ENCODE results near the gene HTR6. TPM values are rescaled to one million over a fixed set of nuclear protein-coding genes. Genes with fewer than 3 reads are reported as not detected.

The HTR6 gene
- total RNA-seq, 1 experiment from 2014 or later = 0.37 TPM

- Histone ChIP-seq H4K91ac (ENCODE audit: insufficient read length, low read depth, low read length) (no peak overlapping the region), H3K27ac (ENCODE audit: insufficient read length, low read depth, low read length) (no peak overlapping the region), H4K20me1 (ENCODE audit: control insufficient read depth, insufficient read depth, insufficient read length) (no peaks in the 10 kb centered on the region), H3K56ac (ENCODE audit: insufficient read length, low read depth, low read length) (no peak overlapping the region), H2AK5ac (ENCODE audit: insufficient read length, low read length) (no peak overlapping the region), H3K23ac (ENCODE audit: insufficient read length, low read depth, low read length) (no peak overlapping the region), H4K8ac (replicated peaks; ENCODE audit: insufficient read length, low read depth, low read length) (no peak overlapping the region), H2AFZ (ENCODE audit: low read length) (no peak overlapping the region), H3K4me1 (ENCODE audit: insufficient read depth, low read length) (no peaks in the 10 kb centered on the region; the same call in 1 of the 2 replicates), H3K9me3 (ENCODE audit: control insufficient read depth, low read depth, low read length) (no peaks in the 10 kb centered on the region), H3K4ac (ENCODE audit: low read depth, low read length) (no peak overlapping the region), H3K23me2 (ENCODE audit: insufficient read length, low read depth, low read length, poor library complexity, severe bottlenecking) (no peaks in the 10 kb centered on the region), H3K79me2 (ENCODE audit: insufficient read depth, low read length) (no peaks in the 10 kb centered on the region), H4K5ac (ENCODE audit: insufficient read length, low read depth, low read length) (no peak overlapping the region), H2BK20ac (ENCODE audit: low read depth, low read length, poor library complexity, severe bottlenecking) (no peak overlapping the region), H3K9ac (ENCODE audit: extremely low read depth, insufficient read length, low read length) (no peak overlapping the region), H2BK15ac (ENCODE audit: low read depth, low read length) (no peak overlapping the region), H3K79me1 (ENCODE audit: insufficient read depth, low read depth, low read length, poor library complexity, severe bottlenecking) (no peaks in the 10 kb centered on the region), H2BK5ac (ENCODE audit: insufficient read length, low read length) (no peak overlapping the region), H2BK12ac (ENCODE audit: insufficient read length, low read depth, low read length) (no peak overlapping the region), H3T11ph (ENCODE audit: low read length) (no peak overlapping the region), H3K27me3 (ENCODE audit: insufficient read depth, low read length) (no peaks in the 10 kb centered on the region), H2BK120ac (ENCODE audit: low read depth, low read length, poor library complexity, severe bottlenecking) (no peak overlapping the region), H3K18ac (ENCODE audit: insufficient read length, low read depth, low read length) (no peak overlapping the region), H3K4me2 (ENCODE audit: insufficient read depth, insufficient read length, low read length) (no peak overlapping the region), H3K14ac (ENCODE audit: insufficient read depth, low read length) (no peak overlapping the region)
- H3K27ac Mint-ChIP-seq = peak overlapping the region in 1 of 3 experiments; percentile 37; a peak in 1 of 7 replicates
- H3K36me3 Mint-ChIP-seq (ENCODE audit: insufficient read depth in 1 of 3, low read depth in 3 of 3) = peaks cover 0 to 4% (median 0%) of the 10 kb centered on the region in 3 experiments; a peak in 2 of 7 replicates
- H3K4me3 Mint-ChIP-seq = peak overlapping the region in 1 of 2 experiments; percentile 1; a peak in 1 of 5 replicates
- peaks cover 8% of the 10 kb centered on the region for H3K27me3 Mint-ChIP-seq (ENCODE audit: low read depth)
- WGBS (ENCODE audit: extremely low coverage, insufficient read length, low lambda C conversion rate) = no CpG with 5 or more reads among the region's 3 CpGs
- peaks cover 0 to 4% of the 10 kb centered on the region in 2 experiments; a peak in 2 of 5 replicates for H3K9me3 Mint-ChIP-seq
- H3K4me1 Mint-ChIP-seq = peaks cover 21 to 35% of the 10 kb centered on the region in 2 experiments
- TF ChIP-seq CTCF (conservative IDR thresholded peaks at IDR 0.05) = no peak
- DNase-seq = no peak
Observed at GRCh38 chr1:19689856-19690255, 25.2 kb downstream of the HTR6 start.
